HEK293 (cell line): ENCODE data around the gene EPS8.

Experiments used
- CTCF ChIP-seq: fragments of 450-650 bp; formaldehyde crosslinking; IDR thresholded peaks from 2 replicates; pipeline ENCODE4 v1.5.1; 2016; ENCODE audit warnings: missing biosample characterization, missing genetic modification characterization
- MYNN ChIP-seq: fragments of 450-650 bp; formaldehyde crosslinking; IDR thresholded peaks from 2 replicates; pipeline ENCODE4 v1.5.1; 2016; ENCODE audit warnings: missing biosample characterization, missing genetic modification characterization, borderline replicate concordance
- ZBTB7A ChIP-seq: fragments of 450-650 bp; formaldehyde crosslinking; IDR thresholded peaks from 2 replicates; pipeline ENCODE4 v1.5.1; 2016; ENCODE audit warnings: low read depth, missing biosample characterization, missing genetic modification characterization
- ZNF138 ChIP-seq: fragments of 450-650 bp; formaldehyde crosslinking; IDR thresholded peaks from 2 replicates; pipeline ENCODE4 v1.5.1; 2016; ENCODE audit warnings: missing biosample characterization, missing genetic modification characterization, borderline replicate concordance
- ZNF350 ChIP-seq: fragments of 450-650 bp; formaldehyde crosslinking; IDR thresholded peaks from 2 replicates; pipeline ENCODE4 v1.5.0; 2017; ENCODE audit warnings: missing biosample characterization, mild to moderate bottlenecking, missing genetic modification characterization
- ZNF510 ChIP-seq: fragments of 450-650 bp; formaldehyde crosslinking; IDR thresholded peaks from 2 replicates; pipeline ENCODE4 v1.5.1; 2018; ENCODE audit warnings: mild to moderate bottlenecking, missing genetic modification characterization, missing biosample characterization; ENCODE audit not compliant: insufficient replicate concordance
- ZNF571 ChIP-seq: fragments of 450-650 bp; formaldehyde crosslinking; IDR thresholded peaks from 2 replicates; pipeline ENCODE4 v1.5.0; 2017; ENCODE audit warnings: missing biosample characterization, missing genetic modification characterization

GRCh38 chr12:15716581-15716980 is 72.6 kb downstream of the EPS8 start:
- TF ChIP-seq MYNN (no peak), ZNF138 (tag by site-specific recombination) (no peak), ZNF571 (tag by site-specific recombination) (no peak), ZNF350 (no peak), CTCF (tag by site-specific recombination) (no peak), ZBTB7A (no peak), ZNF510 (tag by site-specific recombination) (no peak)
